Subcutaneous abdominal adipose tissue (tissue), 5 donors: ENCODE results near the gene FGD5.

ENCODE experiments used
- H3K27ac ChIP-seq: one replicate; pipeline ENCODE4 v1.7.0; 2013; ENCODE audit warnings: low read depth, mild to moderate bottlenecking, inconsistent platforms, low read length, moderate library complexity
- H3K27me3 ChIP-seq, 5 donors: one replicate each; pipeline ENCODE4 v1.7.0; 2013; ENCODE audit warnings: low read length in 5 of 5, inconsistent platforms in 1 of 5; ENCODE audit not compliant: control insufficient read depth in 5 of 5, insufficient read depth in 4 of 5
- H3K36me3 ChIP-seq, 5 donors: one replicate each; pipeline ENCODE4 v1.7.0; 2013; ENCODE audit warnings: low read length in 5 of 5; ENCODE audit not compliant: control insufficient read depth in 5 of 5, insufficient read depth in 5 of 5
- H3K4me1 ChIP-seq, 5 donors: one replicate each; pipeline ENCODE4 v1.7.0; 2013; ENCODE audit warnings: low read length in 5 of 5, mild to moderate bottlenecking in 3 of 5, moderate library complexity in 1 of 5; ENCODE audit not compliant: control insufficient read depth in 5 of 5, insufficient read depth in 5 of 5
- H3K4me3 ChIP-seq, 5 donors: one replicate each; pipeline ENCODE4 v1.7.0; 2013; ENCODE audit warnings: low read length in 5 of 5, low read depth in 1 of 5
- H3K9ac ChIP-seq, 5 donors: one replicate each; pipeline ENCODE4 v1.7.0; 2013; ENCODE audit warnings: low read length in 5 of 5, mild to moderate bottlenecking in 4 of 5, moderate library complexity in 3 of 5
- H3K9me3 ChIP-seq, 5 donors: one replicate each; pipeline ENCODE4 v1.7.0; 2013; ENCODE audit warnings: low read length in 5 of 5; ENCODE audit not compliant: control insufficient read depth in 5 of 5
- donor health status: healthy.
- donor health status: healthy.
- donor health status: healthy.
- donor health status: healthy.
- donor health status: healthy.

FGD5 gene

GRCh38 chr3:14823910-14824629 lies 5.3 kb downstream of the FGD5 start:
- H3K4me1 ChIP-seq, result peaks cover 2 to 44% (median 14%) of the 10 kb centered on the region in 5 donors

GRCh38 chr3:14824646-14825045 lies 5.9 kb downstream of the FGD5 start:
- H3K27me3 ChIP-seq, result peaks cover 0 to 3% (median 0%) of the 10 kb centered on the region in 5 donors
- no peaks in the 10 kb centered on the region for H3K9me3 ChIP-seq
- H3K4me3 ChIP-seq, result no peak overlapping the region
- H3K4me1 ChIP-seq, result peaks cover 2 to 50% (median 14%) of the 10 kb centered on the region in 5 donors
- peaks cover 0 to 29% (median 22%) of the 10 kb centered on the region in 5 donors for H3K36me3 ChIP-seq
- H3K9ac ChIP-seq, result peak overlapping the region in 1 of 5 donors; percentile 33
- peak overlapping the region; percentile 51 for H3K27ac ChIP-seq

More at GRCh38 chr3:14823910-14824629, 5.3 kb downstream of the FGD5 start:
- no peaks in the 10 kb centered on the region for H3K9me3 ChIP-seq
- H3K27ac ChIP-seq, result peak overlapping the region; percentile 51
- H3K4me3 ChIP-seq, result no peak overlapping the region
- H3K36me3 ChIP-seq, result peaks cover 0 to 35% (median 28%) of the 10 kb centered on the region in 5 donors
- H3K27me3 ChIP-seq, result peaks cover 0 to 3% (median 0%) of the 10 kb centered on the region in 5 donors
- H3K9ac ChIP-seq, result peak overlapping the region in 1 of 5 donors; percentile 33

DNA sequence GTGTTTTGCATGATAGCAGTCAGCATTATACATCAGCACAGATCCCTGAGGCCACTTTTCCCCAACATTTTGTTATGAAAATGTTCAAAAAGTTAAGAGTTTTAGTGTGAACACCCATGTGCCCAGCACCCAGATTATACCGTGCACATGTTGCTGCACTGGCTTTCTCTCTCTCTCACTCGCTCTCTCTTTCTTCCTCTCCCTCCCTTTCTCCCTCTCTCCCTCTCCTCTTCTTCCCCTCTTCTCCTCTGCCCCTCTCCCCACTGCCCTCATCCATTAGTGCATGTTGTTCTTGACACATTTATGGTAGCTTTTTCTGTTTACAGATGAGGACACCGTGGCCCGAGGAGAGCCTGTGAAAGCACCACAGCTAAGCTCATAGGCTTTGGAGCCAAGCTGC lies 7.3 kb downstream of the FGD5 start:
- H3K27ac ChIP-seq, result no peak overlapping the region
- H3K9ac ChIP-seq, result no peak overlapping the region
- H3K36me3 ChIP-seq, result peaks cover 2 to 22% (median 9%) of the 10 kb centered on the region in 5 donors
- H3K9me3 ChIP-seq, result no peaks in the 10 kb centered on the region
- peaks cover 0 to 3% (median 0%) of the 10 kb centered on the region in 5 donors for H3K27me3 ChIP-seq
- H3K4me3 ChIP-seq, result no peak overlapping the region
- H3K4me1 ChIP-seq, result peaks cover 2 to 64% (median 14%) of the 10 kb centered on the region in 5 donors

DNA sequence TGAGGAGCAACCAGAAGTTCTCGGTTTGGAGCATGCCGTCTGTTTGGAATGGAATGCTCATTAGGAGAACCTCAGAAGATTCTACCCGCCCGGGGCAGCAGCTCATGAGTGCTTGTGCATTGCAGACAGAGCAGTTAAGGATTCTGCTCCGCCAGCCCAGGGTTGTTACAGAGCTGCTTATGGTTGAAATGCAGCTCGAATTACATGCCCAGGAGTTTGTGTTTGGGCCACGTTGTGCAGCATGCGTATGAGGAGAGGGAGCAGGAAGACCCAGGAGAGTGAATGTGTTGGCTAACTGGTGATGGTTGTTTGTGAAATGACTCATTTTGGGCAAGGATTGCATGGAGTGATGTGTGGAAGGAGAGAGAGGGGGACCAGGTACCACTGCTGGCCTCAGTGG lies 9.0 kb downstream of the FGD5 start:
- no peak overlapping the region for H3K27ac ChIP-seq
- H3K4me3 ChIP-seq, result no peak overlapping the region
- peaks cover 0 to 69% (median 17%) of the 10 kb centered on the region in 5 donors for H3K4me1 ChIP-seq
- no peak overlapping the region for H3K9ac ChIP-seq
- H3K9me3 ChIP-seq, result no peaks in the 10 kb centered on the region
- peaks cover 0 to 3% (median 0%) of the 10 kb centered on the region in 5 donors for H3K27me3 ChIP-seq
- peaks cover 2 to 19% (median 3%) of the 10 kb centered on the region in 5 donors for H3K36me3 ChIP-seq

- H3K9ac ChIP-seq, result no peak overlapping the region
- H3K4me3 ChIP-seq, result no peak overlapping the region
- H3K27ac ChIP-seq, result no peak overlapping the region
- peaks cover 0 to 64% (median 7%) of the 10 kb centered on the region in 5 donors for H3K4me1 ChIP-seq
- H3K36me3 ChIP-seq, result peaks cover 2 to 19% (median 3%) of the 10 kb centered on the region in 5 donors
- H3K9me3 ChIP-seq, result no peaks in the 10 kb centered on the region
- peaks cover 0 to 3% (median 0%) of the 10 kb centered on the region in 5 donors for H3K27me3 ChIP-seq
These were observed 11.0 kb downstream of the FGD5 start for GRCh38 chr3:14829811-14830210.

DNA sequence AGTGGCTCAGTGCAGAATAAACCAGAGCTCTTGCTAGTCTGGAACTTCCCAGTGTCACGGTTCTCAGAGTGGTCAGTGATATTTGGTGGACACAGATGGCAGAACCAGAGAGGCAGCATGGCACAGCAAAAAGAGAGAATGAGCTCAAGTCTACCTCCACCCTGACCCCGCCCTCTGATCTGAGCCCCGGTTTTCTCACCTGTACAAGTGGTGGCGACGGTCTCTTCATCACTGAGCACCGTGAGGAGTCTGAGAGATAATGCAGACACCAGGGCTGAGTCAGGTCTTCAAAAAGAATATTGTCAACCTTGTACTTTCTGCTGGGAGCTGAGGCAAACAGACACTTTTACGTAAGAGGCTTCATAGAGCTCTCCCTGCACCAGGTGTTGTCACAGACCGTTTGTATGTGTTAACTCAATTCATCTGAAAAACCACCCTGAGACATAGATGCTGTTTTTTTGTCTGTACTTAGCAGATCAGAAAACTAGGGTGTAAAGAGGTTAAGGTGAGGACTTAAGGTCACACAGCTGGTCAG lies 13.2 kb downstream of the FGD5 start:
- Histone ChIP-seq H3K4me1 (peaks cover 12 to 79% (median 23%) of the 10 kb centered on the region in 5 donors), H3K9ac (peak overlapping the region in 1 of 5 donors; percentile 11), H3K27me3 (no peaks in the 10 kb centered on the region), H3K27ac (peak overlapping the region; percentile 32), H3K36me3 (peaks cover 0 to 14% (median 2%) of the 10 kb centered on the region in 5 donors), H3K9me3 (no peaks in the 10 kb centered on the region), H3K4me3 (no peak overlapping the region)

DNA sequence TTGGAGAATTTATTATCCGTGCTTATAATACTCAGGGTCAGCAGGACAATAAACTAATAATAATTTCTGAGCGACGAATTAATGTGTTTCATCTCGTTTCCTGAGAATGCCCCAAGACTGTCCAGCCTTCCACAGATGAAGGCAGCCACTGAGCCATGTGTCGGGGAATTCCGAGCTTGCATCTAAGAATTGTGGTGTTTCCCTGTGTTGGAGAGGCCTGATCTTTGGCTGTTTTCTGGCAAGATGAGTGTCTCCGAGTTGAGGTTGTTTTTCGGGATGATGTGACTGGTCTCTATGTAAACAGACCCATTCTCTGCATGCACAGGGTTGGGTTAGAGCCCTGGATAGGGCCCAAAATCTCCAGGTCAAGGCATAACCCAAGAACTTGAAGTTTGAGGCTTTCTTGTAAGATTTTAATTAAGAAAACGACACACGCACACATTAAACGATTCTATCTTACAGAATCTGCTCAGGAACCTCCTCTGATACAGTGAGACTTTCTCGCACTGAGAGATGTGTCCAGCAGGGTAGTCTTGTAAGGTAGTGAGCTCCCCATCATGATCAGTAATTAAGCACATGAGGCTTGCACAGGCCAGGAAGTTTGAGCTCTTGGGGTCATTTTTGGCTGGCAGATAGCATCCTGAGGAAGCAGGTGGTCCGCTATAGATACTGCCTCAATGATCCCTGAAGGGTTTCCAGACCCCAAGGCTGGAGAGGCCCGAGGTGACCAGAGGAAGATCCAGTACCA lies 14.4 kb downstream of the FGD5 start:
- peaks cover 21 to 85% (median 35%) of the 10 kb centered on the region in 5 donors for H3K4me1 ChIP-seq
- no peak overlapping the region for H3K4me3 ChIP-seq
- H3K9me3 ChIP-seq, result no peaks in the 10 kb centered on the region
- peaks cover 0 to 10% (median 2%) of the 10 kb centered on the region in 5 donors for H3K36me3 ChIP-seq
- H3K27ac ChIP-seq, result peak overlapping the region; percentile 32
- H3K9ac ChIP-seq, result no peak overlapping the region
- H3K27me3 ChIP-seq, result no peaks in the 10 kb centered on the region

DNA sequence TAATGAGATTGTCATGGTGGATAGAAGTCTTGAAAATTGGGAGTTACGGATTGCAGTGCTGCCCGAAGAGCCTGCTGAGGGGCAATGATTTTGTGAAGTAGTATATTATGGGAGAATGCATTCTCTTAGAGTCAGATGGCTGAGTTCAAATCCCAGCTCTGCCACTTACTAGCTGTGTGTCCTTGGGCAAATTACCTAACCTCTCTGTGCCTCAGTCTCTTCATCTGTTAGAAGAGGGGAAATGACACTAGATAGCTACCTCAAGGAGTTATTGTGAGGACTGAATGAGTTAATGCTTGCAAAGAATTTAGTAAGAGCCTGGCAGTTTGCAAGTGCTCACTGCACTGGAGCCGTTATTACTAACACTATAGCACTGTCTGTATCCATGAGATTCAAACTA lies 15.4 kb downstream of the FGD5 start:
- H3K4me1 ChIP-seq, result peaks cover 28 to 93% (median 45%) of the 10 kb centered on the region in 5 donors
- H3K36me3 ChIP-seq, result peaks cover 0 to 10% (median 2%) of the 10 kb centered on the region in 5 donors
- H3K9ac ChIP-seq, result no peak overlapping the region
- no peak overlapping the region for H3K4me3 ChIP-seq
- no peaks in the 10 kb centered on the region for H3K9me3 ChIP-seq
- no peaks in the 10 kb centered on the region for H3K27me3 ChIP-seq
- peak overlapping the region; percentile 32 for H3K27ac ChIP-seq

DNA sequence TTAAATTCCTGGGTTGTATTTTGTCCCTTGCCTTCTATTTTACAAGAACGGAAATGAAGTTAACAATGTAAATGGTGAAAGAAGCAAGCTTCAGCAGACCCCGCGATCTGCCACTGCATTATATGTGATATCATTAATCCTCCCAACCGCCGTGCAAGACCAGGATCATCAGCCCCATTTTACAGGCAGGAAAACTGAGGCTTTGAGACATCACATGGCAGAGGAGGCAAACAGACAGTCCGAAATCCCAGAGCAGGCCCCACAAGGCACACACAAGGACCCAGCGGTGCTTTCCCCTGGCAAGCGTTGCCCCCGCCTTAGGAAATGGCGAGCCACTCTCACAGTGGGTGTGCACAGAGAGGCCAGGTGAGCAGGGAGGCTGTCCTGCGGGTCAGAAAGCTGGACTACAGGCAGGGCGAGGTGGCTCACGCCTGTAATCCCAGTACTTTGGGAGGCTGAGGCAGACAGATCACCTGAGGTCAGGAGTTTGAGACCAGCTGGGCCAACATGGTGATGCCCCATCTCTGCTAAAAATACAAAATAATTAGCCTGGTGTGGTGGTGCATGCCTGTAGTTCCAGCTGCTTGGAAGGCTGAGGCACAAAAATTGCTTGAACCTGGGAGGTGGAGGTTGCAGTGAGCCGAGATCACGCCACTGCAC lies 16.2 kb downstream of the FGD5 start:
- Histone ChIP-seq H3K4me1 (peaks cover 29 to 89% (median 48%) of the 10 kb centered on the region in 5 donors), H3K9ac (no peak overlapping the region), H3K27ac (peak overlapping the region; percentile 67), H3K36me3 (peaks cover 0 to 10% (median 2%) of the 10 kb centered on the region in 5 donors), H3K9me3 (no peaks in the 10 kb centered on the region), H3K4me3 (no peak overlapping the region), H3K27me3 (no peaks in the 10 kb centered on the region)
